ENCODE data around the gene FUT1. TPM values are rescaled to one million over a fixed set of nuclear protein-coding genes. Genes with fewer than 3 reads are reported as not detected.
"Not testable (repeated sequence)": the region's sequence is repeated elsewhere in the genome, so short reads cannot be mapped to it uniquely, and the experiment has no call there.

Gene FUT1
- total RNA-seq, 1 donor from 2014 or later: 5.7 TPM

- Mint-ChIP-seq H3K4me1 (ENCODE audit: unreplicated experiment) (no peaks in the 10 kb centered on the region), H3K9me3 (ENCODE audit: unreplicated experiment) (no peaks in the 10 kb centered on the region), H3K4me3 (ENCODE audit: unreplicated experiment) (peak overlapping the region; percentile 67), H3K27ac (ENCODE audit: unreplicated experiment) (no peak overlapping the region), H3K27me3 (ENCODE audit: unreplicated experiment) (peaks cover 6% of the 10 kb centered on the region), H3K36me3 (ENCODE audit: low read depth, unreplicated experiment) (no peaks in the 10 kb centered on the region)
- no peak for TF ChIP-seq CTCF (IDR thresholded peaks at IDR 0.05; ENCODE audit: unreplicated experiment)
- DNase-seq (ENCODE audit: low spot score): no peak
These were observed 20.1 kb upstream of the FUT1 start for GRCh38 chr19:48772503-48772953.

- H3K4me3 Mint-ChIP-seq (ENCODE audit: unreplicated experiment): no peak overlapping the region
- TF ChIP-seq CTCF (IDR thresholded peaks at IDR 0.05; ENCODE audit: unreplicated experiment): no peak
- no peaks in the 10 kb centered on the region for H3K36me3 Mint-ChIP-seq (ENCODE audit: low read depth, unreplicated experiment)
- H3K27ac Mint-ChIP-seq (ENCODE audit: unreplicated experiment): no peak overlapping the region
- no peak for DNase-seq (ENCODE audit: low spot score)
- H3K9me3 Mint-ChIP-seq (ENCODE audit: unreplicated experiment): no peaks in the 10 kb centered on the region
- peaks cover 7% of the 10 kb centered on the region for H3K27me3 Mint-ChIP-seq (ENCODE audit: unreplicated experiment)
- H3K4me1 Mint-ChIP-seq (ENCODE audit: unreplicated experiment): no peaks in the 10 kb centered on the region
These were observed 18.5 kb upstream of the FUT1 start for GRCh38 chr19:48770734-48771472.

GRCh38 chr19:48770266-48770665 lies 17.8 kb upstream of the FUT1 start:
- no peak overlapping the region for H3K27ac Mint-ChIP-seq (ENCODE audit: unreplicated experiment)
- DNase-seq (ENCODE audit: low spot score): no peak
- H3K36me3 Mint-ChIP-seq (ENCODE audit: low read depth, unreplicated experiment): no peaks in the 10 kb centered on the region
- H3K4me1 Mint-ChIP-seq (ENCODE audit: unreplicated experiment): no peaks in the 10 kb centered on the region
- no peak for TF ChIP-seq CTCF (IDR thresholded peaks at IDR 0.05; ENCODE audit: unreplicated experiment)
- peaks cover 7% of the 10 kb centered on the region for H3K27me3 Mint-ChIP-seq (ENCODE audit: unreplicated experiment)
- H3K4me3 Mint-ChIP-seq (ENCODE audit: unreplicated experiment): no peak overlapping the region
- no peaks in the 10 kb centered on the region for H3K9me3 Mint-ChIP-seq (ENCODE audit: unreplicated experiment)

GRCh38 chr19:48768994-48769713 lies 16.7 kb upstream of the FUT1 start:
- H3K9me3 Mint-ChIP-seq (ENCODE audit: unreplicated experiment): no peaks in the 10 kb centered on the region
- no peak for TF ChIP-seq CTCF (IDR thresholded peaks at IDR 0.05; ENCODE audit: unreplicated experiment)
- peaks cover 12% of the 10 kb centered on the region for H3K27me3 Mint-ChIP-seq (ENCODE audit: unreplicated experiment)
- no peaks in the 10 kb centered on the region for H3K4me1 Mint-ChIP-seq (ENCODE audit: unreplicated experiment)
- H3K4me3 Mint-ChIP-seq (ENCODE audit: unreplicated experiment): no peak overlapping the region
- no peaks in the 10 kb centered on the region for H3K36me3 Mint-ChIP-seq (ENCODE audit: low read depth, unreplicated experiment)
- DNase-seq (ENCODE audit: low spot score): no peak
- no peak overlapping the region for H3K27ac Mint-ChIP-seq (ENCODE audit: unreplicated experiment)

GRCh38 chr19:48768171-48768753 lies 15.8 kb upstream of the FUT1 start:
- Mint-ChIP-seq H3K27me3 (ENCODE audit: unreplicated experiment) (peaks cover 12% of the 10 kb centered on the region), H3K27ac (ENCODE audit: unreplicated experiment) (peak overlapping the region; percentile 45)
- not testable (repeated sequence) for H3K4me3 Mint-ChIP-seq (ENCODE audit: unreplicated experiment); DNase-seq (ENCODE audit: low spot score); H3K9me3 Mint-ChIP-seq (ENCODE audit: unreplicated experiment); H3K36me3 Mint-ChIP-seq (ENCODE audit: low read depth, unreplicated experiment); H3K4me1 Mint-ChIP-seq (ENCODE audit: unreplicated experiment)

GRCh38 chr19:48765816-48766215 lies 13.4 kb upstream of the FUT1 start:
- DNase-seq (ENCODE audit: low spot score); H3K9me3 Mint-ChIP-seq (ENCODE audit: unreplicated experiment); H3K4me3 Mint-ChIP-seq (ENCODE audit: unreplicated experiment); H3K36me3 Mint-ChIP-seq (ENCODE audit: low read depth, unreplicated experiment); H3K27ac Mint-ChIP-seq (ENCODE audit: unreplicated experiment); H3K4me1 Mint-ChIP-seq (ENCODE audit: unreplicated experiment): not testable (repeated sequence)
- peaks cover 13% of the 10 kb centered on the region for H3K27me3 Mint-ChIP-seq (ENCODE audit: unreplicated experiment)

All from endothelial cell (in vitro differentiated cells).